Measurements from ENCODE around the gene PKNOX2.

The PKNOX2 gene

GRCh38 chr11:125317416-125317815, 152.9 kb downstream of the PKNOX2 start:
- DNase-seq: no peak

- no peak for DNase-seq
These were observed 155.1 kb downstream of the PKNOX2 start for GRCh38 chr11:125319649-125320048.

GRCh38 chr11:125320347-125321076, 156.0 kb downstream of the PKNOX2 start:
- DNase-seq: no peak

- DNase-seq: no peak
These were observed 157.7 kb downstream of the PKNOX2 start for GRCh38 chr11:125322289-125322688.

- no peak for DNase-seq
These were observed 160.6 kb downstream of the PKNOX2 start for GRCh38 chr11:125325196-125325595.

- DNase-seq: no peak
These were observed 161.6 kb downstream of the PKNOX2 start for GRCh38 chr11:125326126-125326525.

- DNase-seq: no peak
These were observed 163.1 kb downstream of the PKNOX2 start for GRCh38 chr11:125327518-125328224.

- no peak for DNase-seq
These were observed 163.7 kb downstream of the PKNOX2 start for GRCh38 chr11:125328225-125328580.

- no peak for DNase-seq
These were observed 165.2 kb downstream of the PKNOX2 start for GRCh38 chr11:125329786-125330185.

- DNase-seq: no peak
These were observed 166.1 kb downstream of the PKNOX2 start for GRCh38 chr11:125330462-125331325.

- DNase-seq: no peak
These were observed 166.9 kb downstream of the PKNOX2 start for GRCh38 chr11:125331357-125332035.

GRCh38 chr11:125332821-125333220, 168.3 kb downstream of the PKNOX2 start:
- no peak for DNase-seq

- DNase-seq: no peak
These were observed 169.0 kb downstream of the PKNOX2 start for GRCh38 chr11:125333354-125334073.

- DNase-seq: no peak
These were observed 170.6 kb downstream of the PKNOX2 start for GRCh38 chr11:125335106-125335505.

- no peak for DNase-seq
These were observed 173.6 kb downstream of the PKNOX2 start for GRCh38 chr11:125337836-125338834.

- DNase-seq: no peak
These were observed 174.6 kb downstream of the PKNOX2 start for GRCh38 chr11:125338886-125339811.

GRCh38 chr11:125341676-125342075, 177.1 kb downstream of the PKNOX2 start:
- no peak for DNase-seq

GRCh38 chr11:125342281-125342930, 177.9 kb downstream of the PKNOX2 start:
- no peak for DNase-seq

- no peak for DNase-seq
These were observed 178.7 kb downstream of the PKNOX2 start for GRCh38 chr11:125343086-125343717.

All from CD4-positive, alpha-beta T cell treated with Interleukin-17A for 4 hours (primary cell).